Ramos (cell line): ENCODE data around the gene TMEM135.
"Not testable (repeated sequence)": the region's sequence is repeated elsewhere in the genome, so short reads cannot be mapped to it uniquely, and the experiment has no call there.

Experiments
- in situ Hi-C: fragments of 300-500 bp; cut with MboI; formaldehyde crosslinking; loops from one replicate; pipeline ENCODE4 v1.14.3; 2022; ENCODE audit warnings: low sequenced_read_pairs; ENCODE audit not compliant: unreplicated experiment

Gene TMEM135

DNA sequence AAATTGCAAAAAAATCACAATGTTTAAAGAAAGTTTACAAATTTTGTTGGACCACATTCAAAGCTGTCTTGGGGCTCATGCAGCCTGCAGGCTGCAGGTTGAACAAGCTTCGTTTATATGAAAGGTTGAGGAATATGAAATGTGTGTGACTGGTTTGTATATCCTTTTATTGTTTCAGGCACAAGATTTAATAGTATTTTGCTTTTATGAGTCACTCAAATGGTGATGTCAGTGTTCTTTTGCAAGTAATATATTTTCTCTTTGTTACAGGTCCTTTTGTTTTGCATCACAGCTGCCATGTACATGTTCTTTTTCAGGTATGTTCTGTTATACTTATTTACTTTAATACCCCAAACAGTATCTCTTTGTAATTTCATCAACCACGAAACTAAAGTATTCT is 198.6 kb downstream of the TMEM135 start:
- in situ Hi-C loops: no loop called here

DNA sequence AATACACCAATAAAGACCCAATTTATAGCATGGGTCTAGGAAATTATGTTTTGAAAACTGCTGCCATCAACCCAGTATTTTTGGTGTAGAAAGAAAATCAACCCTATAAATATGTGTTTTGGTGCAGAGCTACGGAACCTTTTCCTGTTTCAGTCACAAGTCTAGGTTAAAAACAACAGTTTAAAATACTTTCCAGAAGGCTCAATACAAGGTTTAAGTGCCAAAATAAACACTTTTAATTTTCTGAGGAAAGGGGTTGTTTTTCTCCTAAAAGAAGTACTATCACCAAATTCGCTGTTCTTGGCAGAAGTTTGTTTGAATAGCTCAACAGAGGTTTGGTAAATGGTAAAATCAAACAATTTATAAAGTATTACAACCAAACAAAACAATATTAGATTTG is 201.3 kb downstream of the TMEM135 start:
- in situ Hi-C loops: no loop called here

DNA sequence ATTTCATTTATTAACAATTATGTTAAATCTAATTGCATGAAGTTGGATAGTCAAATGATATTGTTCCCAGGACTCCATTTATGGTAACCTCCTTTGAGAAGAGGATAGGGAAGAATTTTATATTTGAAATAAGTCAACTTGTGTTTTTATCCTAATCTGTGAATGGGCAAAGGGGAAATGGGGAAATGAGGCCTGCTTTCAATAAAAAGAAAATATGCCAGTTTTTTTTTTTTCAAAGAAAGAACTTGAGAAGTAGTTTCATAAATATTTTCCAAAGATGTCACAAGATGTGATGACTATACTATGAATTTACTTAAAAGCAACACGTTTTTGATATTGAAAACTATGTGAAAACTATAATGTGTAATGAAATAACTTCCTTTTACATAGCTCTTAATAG is 201.8 kb downstream of the TMEM135 start:
- in situ Hi-C loops: no loop called here

DNA sequence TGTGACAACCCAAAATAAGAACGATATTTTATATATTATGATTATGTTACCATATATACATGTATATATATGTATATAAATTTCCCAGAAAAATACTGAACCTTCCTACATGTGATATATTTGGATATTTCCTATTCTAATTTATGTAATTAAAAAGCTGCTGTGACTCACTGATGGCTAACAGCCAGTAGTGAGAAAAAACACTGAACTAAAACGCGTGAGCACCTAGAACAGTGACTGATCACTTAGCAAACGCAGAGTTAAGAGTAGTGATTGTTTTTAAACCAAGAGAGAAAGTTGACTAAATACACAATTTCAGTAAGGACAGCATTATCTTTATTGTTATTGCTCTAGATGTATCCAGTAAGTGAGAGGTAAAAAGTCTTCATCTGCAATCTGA is 213.8 kb downstream of the TMEM135 start:
- in situ Hi-C loops: no loop called here

DNA sequence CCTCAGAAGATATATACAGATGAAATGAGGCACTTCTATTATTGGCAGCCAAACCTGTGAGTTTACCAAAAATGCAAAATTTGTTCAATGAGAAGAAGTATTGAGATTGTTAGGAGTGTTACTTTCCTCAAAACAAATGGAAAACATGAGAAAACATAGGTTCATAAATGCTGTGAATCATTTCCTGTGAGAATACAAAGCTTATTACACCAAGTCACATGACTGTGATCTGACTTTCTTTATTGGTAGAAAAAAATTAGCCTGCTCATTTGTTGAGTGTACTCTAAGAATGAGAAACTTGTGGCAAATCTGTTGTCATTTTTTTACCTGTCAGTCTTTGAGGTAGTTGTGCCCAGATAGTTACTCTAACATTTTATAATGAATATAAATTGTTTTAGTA is 215.1 kb downstream of the TMEM135 start:
- in situ Hi-C loops: no loop called here

DNA sequence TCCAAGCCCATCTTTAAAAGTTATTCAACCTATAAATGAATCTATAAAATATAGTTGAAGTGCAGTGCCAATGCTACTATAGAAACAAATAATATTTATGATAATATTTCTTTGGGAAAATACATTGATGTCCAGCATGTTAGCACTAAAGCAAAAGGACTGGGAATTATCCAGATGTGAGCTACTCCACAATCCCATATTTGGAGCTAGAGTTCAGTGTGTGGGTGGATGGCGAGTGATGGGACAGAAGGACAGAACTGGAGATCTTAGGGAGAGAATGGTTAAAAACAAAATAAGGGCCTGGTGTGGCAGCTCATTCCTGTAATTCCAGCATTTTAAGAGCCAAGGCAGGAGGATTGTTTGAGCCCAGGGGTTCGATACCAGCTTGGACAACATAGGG is 216.8 kb downstream of the TMEM135 start:
- in situ Hi-C loops: no loop called here

DNA sequence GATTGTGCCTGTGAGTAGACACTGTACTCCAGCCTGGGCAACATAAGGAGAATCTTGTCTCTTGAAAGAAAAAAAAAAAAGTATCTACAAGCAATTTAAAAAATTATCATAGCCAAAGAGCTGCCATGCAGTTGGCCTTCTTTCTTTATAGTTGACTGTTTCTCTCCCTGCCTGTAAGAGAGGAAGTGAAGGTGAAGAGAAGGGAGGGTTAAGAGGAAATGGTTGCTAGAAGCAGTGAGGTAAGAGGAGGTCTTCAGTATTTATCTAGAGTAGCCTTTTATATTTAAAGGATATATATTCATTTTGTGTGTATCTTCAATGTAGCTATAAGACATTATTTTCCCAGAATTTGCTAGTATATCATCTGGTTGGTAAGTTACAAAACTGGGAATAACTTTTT is 217.9 kb downstream of the TMEM135 start:
- in situ Hi-C loops: no loop called here

DNA sequence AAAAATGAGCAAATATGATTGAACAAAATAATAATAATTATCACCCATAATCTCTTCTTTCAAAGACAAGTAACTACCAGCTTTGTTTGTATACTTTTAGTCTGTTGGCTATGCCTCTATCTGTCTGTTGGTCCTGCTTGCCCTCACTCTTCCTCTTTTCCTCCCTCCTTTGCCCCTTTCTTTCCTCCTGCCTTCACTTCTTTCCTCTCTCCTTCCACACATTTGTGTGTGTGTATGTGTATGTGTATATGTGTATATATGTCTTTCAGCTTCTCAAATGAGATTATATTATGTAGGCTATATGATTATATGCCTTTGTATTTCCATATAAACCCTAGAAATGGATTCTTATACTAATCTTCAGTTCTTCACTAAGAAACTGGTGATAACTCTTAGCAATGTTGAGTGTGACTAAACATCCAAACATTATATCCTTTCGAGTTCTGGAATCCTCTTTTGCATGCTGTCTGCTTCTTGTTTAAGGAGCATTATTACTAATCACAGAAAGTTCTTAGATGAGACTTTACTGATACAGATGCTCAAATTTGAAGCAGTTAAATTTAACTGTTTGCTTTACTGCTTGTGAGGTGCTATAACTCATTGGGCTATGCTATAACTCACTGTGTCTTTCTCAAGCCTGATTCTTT is 219.1 kb downstream of the TMEM135 start:
- in situ Hi-C loops: no loop called here

DNA sequence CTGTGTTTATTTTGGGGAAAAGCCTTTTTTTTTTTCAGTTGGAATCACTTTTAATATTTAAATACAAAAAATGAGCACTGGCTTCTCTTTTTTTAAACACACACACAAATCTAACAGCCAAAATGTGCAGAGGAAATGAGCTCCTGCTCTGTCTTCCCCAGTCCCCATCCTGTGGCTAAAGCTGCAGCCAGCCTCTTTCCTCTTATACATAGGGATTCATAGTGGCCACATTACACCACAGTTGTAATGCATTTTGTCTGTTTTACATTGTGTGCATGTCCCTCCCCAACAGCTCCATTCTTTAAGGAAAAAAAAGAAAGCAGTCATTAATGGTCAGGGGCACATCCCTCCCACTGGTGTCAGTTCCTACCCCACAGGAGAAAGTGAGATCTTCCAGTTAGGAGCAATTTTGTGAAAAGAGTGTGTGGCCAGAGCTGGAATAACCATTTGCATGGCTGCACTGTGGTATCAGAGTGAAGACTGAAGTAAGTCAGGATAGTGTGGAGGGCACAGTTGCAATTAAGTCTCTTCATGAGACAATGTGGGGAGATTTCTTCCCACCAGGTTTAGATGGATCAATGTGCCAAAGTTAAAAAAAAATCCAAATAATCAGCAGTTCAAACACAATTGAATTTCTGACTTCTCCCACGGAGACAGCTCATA is 220.6 kb downstream of the TMEM135 start:
- in situ Hi-C loops: no loop called here

DNA sequence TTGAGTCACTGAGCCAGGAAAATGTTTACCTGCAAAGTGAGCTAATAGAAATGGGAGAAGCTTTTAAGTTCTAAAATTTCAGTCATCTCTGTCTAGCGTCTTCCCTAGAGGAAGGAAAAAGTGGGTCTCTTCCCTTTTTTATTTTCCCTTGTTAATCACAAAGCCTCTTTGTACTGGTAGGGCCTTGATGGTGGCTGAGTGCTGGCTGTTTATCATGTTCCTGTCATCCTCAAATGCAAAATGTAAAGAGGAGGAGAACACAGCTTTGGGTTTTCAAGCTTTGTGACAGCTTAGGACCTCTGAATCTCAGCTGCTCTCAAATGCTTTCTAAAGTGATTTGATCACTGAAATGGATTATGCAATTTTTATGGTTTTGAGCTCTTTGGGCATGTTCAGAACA is 222.0 kb downstream of the TMEM135 start:
- in situ Hi-C loops: no loop called here

DNA sequence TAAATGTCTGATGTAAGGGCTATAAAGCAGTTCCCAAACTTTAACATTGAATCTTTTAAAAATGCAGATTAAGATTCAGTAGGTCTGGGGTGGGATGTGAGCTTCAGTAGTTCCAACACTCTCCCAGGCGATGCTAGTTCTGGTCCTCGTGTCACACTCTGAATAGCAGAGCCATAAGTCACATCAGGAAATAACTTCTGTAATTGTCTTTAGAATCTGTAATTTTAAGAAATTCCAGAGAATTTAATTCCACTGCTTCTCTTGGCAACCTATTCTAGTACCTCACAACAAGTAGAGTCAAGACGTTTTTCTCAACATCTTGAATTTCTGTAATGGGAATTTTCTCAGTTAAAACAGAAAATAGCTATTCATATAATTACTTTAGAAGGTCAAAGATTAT is 223.1 kb downstream of the TMEM135 start:
- in situ Hi-C loops: no loop called here

DNA sequence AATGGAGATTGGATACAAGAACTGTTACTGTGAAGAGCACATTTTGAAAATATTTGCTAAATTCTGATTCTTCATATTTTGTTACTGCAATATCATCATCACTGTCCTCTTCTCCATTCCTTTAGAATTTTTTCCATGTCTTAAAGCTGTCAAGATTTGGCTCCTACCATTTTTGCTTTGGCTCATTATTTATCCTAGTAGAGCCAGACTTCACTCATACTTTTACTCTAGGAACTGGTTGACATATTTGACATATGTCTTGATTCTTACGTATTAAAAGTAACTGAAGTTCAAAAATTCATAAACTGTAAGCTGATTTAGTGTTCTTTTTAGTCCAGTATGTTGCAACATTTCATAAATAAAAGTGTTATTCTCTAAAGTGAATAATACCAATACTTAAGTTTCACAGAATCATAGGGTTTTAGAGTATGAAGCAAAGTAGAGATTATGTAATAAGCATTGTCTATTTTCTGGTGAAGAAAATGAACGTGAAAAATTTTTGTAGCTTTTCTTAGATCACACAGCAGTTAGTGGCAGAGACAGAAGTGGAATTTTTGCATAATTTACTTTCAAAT is 225.6 kb downstream of the TMEM135 start:
- in situ Hi-C loops: no loop called here

DNA sequence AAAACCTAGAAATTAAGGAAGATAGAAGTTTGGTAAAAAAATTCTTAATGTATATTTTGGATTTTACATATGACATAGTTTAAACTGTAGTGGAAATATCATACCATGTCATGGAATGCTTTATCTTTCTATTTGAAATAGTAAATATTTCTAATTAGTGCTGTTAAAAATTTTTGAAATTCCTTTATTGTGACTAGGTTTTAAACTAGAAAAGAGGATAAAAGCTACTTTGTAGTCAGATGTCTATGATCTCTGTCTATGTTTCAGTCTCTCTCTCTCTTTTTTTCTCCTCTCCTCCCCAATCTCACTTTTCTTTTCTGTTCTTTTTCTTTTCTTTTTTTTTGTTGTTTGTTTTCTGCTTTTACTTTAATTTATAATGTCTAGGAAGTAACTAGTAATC is 226.2 kb downstream of the TMEM135 start:
- in situ Hi-C loops: no loop called here

DNA sequence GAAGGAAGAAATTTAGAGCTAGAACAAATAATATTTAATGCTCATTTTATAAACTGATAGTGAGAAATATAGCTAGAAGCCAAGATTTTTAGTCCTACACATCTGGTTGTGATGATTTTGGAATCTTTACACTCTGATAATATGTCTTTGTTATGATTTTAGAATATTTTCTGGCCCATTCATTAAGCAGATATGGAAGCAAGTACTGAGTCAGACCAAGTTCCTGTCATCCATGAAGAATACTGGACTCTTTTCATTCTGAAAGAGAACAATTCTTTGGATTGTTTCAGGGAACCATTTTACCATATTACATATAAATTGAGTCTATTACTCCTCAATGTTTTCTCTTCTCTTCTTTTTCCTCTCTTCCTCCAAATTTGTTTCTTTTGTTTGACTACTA is 227.4 kb downstream of the TMEM135 start:
- in situ Hi-C loops: no loop called here

DNA sequence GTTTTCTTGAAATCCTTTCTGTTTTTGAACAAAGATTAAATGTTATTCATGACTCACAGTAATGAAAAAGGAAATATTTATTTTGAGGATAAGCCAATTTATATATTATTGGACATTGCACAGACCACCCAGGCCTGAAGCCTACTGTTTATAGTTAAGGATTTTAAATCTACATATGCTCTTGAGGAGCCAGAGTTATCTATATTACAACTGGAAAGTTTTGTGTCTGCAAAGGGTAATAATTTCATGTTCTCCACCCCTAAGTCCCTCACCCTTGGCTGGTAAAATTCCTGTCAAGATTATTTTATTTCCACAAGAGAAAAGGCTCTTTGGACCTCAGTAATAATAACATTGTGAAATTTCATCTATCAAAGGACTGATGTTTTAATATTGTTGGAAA is 228.2 kb downstream of the TMEM135 start:
- in situ Hi-C loops: no loop called here

DNA sequence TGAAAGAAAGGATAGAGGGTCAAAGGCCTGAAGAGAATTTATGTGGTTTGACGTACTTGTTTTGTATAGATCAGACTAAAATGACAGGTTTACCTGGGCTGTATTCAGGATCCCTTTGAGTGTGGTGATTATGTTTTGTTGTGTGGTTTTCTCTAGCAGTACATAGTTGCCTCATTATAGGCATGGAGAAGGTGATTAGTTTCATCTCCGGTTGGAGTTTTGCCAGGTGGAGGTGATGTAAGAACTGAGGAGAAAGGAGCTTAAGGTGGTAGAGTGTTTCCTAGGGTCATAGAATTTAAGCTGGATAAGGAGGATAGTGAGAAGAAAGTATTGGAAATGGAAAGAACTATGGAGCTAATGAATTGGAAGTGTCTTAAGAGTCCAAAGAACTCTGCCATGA is 229.0 kb downstream of the TMEM135 start:
- in situ Hi-C loops: no loop called here

DNA sequence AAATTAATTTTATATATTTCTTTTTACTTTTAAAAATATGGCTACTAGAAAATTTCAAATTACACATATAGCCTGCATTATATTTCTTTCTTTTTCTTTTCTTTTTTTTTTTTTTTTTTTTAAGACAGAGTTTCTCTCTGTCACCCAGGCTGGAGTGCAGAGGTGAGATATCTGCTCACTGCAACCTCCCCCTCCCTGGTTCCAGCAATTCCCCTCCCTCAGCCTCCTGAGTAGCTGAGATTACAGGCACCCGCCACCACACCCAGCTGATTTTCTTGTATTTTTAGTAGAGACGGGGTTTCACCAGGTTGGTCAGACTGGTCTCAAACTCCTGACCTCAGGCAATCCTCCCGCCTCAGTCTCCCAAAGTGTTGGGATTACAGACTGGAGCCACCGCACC is 234.2 kb downstream of the TMEM135 start:
- in situ Hi-C loops: not testable (repeated sequence)

DNA sequence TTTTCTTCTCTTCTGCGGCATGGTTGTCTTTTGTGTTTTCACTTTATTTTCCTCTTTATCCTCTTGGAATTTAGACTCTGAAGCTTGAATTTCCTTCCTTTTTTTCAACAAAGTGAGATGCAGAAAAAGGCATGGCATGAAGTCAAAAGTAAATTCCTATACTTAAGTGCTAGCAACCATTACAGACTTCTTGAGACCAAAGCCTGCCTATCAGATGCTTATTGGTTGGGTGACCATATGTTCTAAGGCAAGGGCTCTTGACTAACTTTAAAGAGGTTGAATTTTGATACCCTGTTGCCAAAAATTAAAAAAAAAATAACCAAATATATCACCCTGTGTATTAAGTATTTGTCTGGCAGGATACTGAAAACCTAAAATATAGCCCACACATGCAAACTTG is 237.4 kb downstream of the TMEM135 start:
- in situ Hi-C loops: no loop called here

DNA sequence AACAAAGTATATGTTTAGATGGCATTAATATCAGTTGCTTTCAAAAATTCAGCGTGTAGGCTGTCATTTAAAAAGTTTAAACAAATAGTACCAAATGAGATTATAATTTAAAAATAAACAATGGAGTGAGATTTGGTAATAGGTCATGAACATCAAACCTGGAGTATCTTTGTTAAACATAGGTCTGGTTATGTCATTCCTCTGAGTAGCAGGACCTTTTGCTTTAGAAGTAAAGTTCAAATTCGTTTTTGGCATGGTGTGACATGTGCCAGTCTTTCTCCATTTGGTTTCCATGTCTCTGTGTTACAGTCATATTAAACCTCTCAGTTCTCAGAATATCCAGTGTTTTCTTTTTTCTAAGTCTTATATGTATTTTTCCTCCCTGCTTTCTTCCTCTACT is 242.4 kb downstream of the TMEM135 start:
- in situ Hi-C loops: no loop called here

DNA sequence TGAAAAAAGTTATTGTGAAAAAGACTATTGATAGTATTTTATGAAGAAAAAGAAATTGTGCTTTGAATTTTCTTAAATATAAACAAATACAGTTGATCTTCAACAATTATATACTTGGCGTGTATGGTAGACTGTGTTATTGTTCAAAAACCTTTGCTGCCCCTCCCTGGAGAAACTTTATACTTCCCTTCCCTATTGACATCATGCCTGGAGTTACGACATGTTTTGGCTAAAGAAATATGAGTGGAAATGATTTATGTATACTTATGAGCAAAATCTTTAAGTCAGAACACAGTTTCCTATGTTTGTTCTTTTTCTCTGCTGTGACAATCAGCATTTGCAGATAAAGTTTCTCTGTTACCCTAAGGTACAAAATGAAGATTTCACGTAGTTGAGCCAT is 243.8 kb downstream of the TMEM135 start:
- in situ Hi-C loops: no loop called here

DNA sequence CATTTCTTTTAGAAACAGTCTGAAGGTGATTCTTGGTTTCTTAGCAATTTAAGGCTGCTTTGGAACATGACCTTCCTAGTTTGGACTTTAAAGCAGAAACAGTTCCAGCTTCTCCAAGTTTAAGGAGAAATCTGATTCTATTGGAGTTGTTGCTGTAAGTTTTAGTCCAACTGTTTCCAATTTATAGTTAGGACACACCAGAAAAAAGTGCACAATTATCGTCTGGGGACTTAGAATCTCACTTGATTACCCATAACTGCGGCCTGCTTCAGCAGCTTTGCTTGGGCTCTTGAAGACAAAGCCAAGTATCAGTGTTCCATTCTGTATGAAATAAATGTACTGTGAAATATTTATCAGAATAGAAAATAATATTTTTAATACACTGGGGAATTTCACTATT is 246.6 kb downstream of the TMEM135 start:
- in situ Hi-C loops: no loop called here

DNA sequence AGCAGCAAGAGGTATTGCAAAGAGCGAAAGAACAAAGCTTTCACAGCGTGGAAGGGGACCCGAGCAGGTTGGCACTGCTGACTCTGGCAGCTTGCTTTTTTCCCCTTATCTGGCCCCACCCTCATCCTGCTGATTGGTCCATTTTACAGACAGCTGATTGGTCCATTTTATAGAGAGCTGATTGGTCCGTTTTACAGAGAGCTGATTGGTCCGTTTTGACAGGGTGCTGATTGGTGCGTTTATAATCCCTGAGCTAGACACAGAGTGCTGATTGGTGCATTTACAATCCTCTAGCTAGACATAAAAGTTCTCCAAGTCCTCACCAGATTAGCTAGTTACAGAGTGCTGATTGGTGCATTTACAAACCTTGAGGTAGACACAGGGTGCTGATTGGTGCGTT is 247.9 kb downstream of the TMEM135 start:
- in situ Hi-C loops: not testable (repeated sequence)
